ENCODE measurements around the gene EYA3.

- TF ChIP-seq CTCF (IDR thresholded peaks at IDR 0.05) (no peak), POLR2A (IDR thresholded peaks at IDR 0.05) (no peak), POLR2AphosphoS5 (IDR thresholded peaks at IDR 0.05; ENCODE audit: insufficient read depth in 1 of 2, low read depth in 1 of 2) (no peak)
These were observed 19.6 kb upstream of the EYA3 start for GRCh38 chr1:28108001-28108400.

Measured in vagina (tissue), 2 donors.